Measurements from ENCODE around the gene TROAP.
"Not testable (repeated sequence)": the region's sequence is repeated elsewhere in the genome, so short reads cannot be mapped to it uniquely, and the experiment has no call there.

TROAP gene

GRCh38 chr12:49295082-49295936 is 27.7 kb upstream of the TROAP start, which contains the start of gene PRPH:
PRPH (plus strand) TSS chr12:49295147; CDS start chr12:49295201, 54 bp downstream.
- DNase-seq, result no peak

- DNase-seq, result peak; percentile 68
These were observed 26.8 kb upstream of the TROAP start for GRCh38 chr12:49296034-49296835.

- DNase-seq, result peak; percentile 40
These were observed 26.0 kb upstream of the TROAP start for GRCh38 chr12:49296836-49297694.

- no peak for DNase-seq
These were observed 25.4 kb upstream of the TROAP start for GRCh38 chr12:49297695-49298060.

- no peak for DNase-seq
These were observed 24.9 kb upstream of the TROAP start for GRCh38 chr12:49298160-49298559.

GRCh38 chr12:49301760-49302159 is 21.3 kb upstream of the TROAP start:
- DNase-seq, result no peak

- no peak for DNase-seq
These were observed 18.9 kb upstream of the TROAP start for GRCh38 chr12:49304161-49304560.

GRCh38 chr12:49305762-49306510 is 17.1 kb upstream of the TROAP start:
- DNase-seq, result no peak

- no peak for DNase-seq
These were observed 13.7 kb upstream of the TROAP start for GRCh38 chr12:49309386-49309785.

GRCh38 chr12:49310451-49311000 is 12.5 kb upstream of the TROAP start:
- DNase-seq, result not testable (repeated sequence)

- DNase-seq, result no peak
These were observed 8.2 kb upstream of the TROAP start for GRCh38 chr12:49314811-49315210.

- not testable (repeated sequence) for DNase-seq
These were observed 5.9 kb upstream of the TROAP start for GRCh38 chr12:49317118-49317517.

- not testable (repeated sequence) for DNase-seq
These were observed 2.5 kb upstream of the TROAP start for GRCh38 chr12:49320411-49321103.

- DNase-seq, result no peak
These were observed 718 bp upstream of the TROAP start for GRCh38 chr12:49322367-49322707.

- no peak for DNase-seq
These were observed 556 bp downstream of the TROAP start for GRCh38 chr12:49323524-49324097.

GRCh38 chr12:49325606-49326005 is 2.6 kb downstream of the TROAP start:
- DNase-seq, result no peak

GRCh38 chr12:49327368-49327767 is 4.3 kb downstream of the TROAP start:
- no peak for DNase-seq

GRCh38 chr12:49327887-49328286 is 4.8 kb downstream of the TROAP start:
- no peak for DNase-seq

GRCh38 chr12:49328816-49329215 is 5.8 kb downstream of the TROAP start:
- no peak for DNase-seq

- no peak for DNase-seq
These were observed 7.1 kb downstream of the TROAP start for GRCh38 chr12:49330032-49330619.

All from CD4-positive, alpha-beta T cell treated with Interleukin-17A for 1 hour (primary cell).